KOPT-K1 (cell line): ENCODE data around the gene SPEN.
"Not testable (repeated sequence)": the region's sequence is repeated elsewhere in the genome, so short reads cannot be mapped to it uniquely, and the experiment has no call there.

Experiments
- H3K27ac ChIP-seq: fragments of 200-600 bp; sonication (generic); 2 replicates; pipeline ENCODE4 v1.5.1; 2016; ENCODE audit warnings: antibody characterized with exemption, mild to moderate bottlenecking, low read depth, low read length; ENCODE audit not compliant: poor library complexity, severe bottlenecking
- H3K36me3 ChIP-seq: fragments of 200-600 bp; sonication (generic); 2 replicates; pipeline ENCODE4 v1.5.1; 2017; ENCODE audit warnings: antibody characterized with exemption, mild to moderate bottlenecking, low read length, moderate library complexity; ENCODE audit not compliant: insufficient read depth
- H3K9me3 ChIP-seq: fragments of 200-600 bp; sonication (generic); 2 replicates; pipeline ENCODE4 v1.5.1; 2017; ENCODE audit warnings: antibody characterized with exemption, low read length, mild to moderate bottlenecking; ENCODE audit not compliant: insufficient read depth, poor library complexity, severe bottlenecking

Gene SPEN

GRCh38 chr1:15827567-15827966, 19.9 kb upstream of the SPEN start:
- H3K36me3 ChIP-seq, H3K27ac ChIP-seq, H3K9me3 ChIP-seq: not testable (repeated sequence)

GRCh38 chr1:15828931-15829330, 18.6 kb upstream of the SPEN start:
- H3K9me3 ChIP-seq, H3K36me3 ChIP-seq, H3K27ac ChIP-seq: not testable (repeated sequence)

DNA sequence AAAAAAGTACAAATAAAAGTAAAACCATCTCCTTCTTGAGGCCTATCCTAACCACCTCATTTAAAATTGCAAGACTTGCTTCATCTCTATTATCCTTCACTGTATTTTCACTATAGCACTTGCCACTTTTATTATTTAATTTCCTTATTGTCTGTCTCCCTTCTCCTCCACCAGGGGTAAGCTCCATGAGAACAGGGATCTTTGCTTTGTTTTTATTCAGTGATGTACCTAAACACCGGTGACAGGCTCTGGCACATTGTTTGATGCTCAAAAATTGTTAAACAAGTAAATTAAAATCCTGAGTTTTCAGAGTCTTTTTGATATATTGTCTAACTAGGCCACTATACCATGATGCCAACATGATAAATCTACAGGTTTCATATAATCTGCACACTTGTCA, 17.2 kb upstream of the SPEN start:
- Histone ChIP-seq H3K36me3 (no peaks in the 10 kb centered on the region), H3K27ac (no peak overlapping the region)

GRCh38 chr1:15833069-15833679, 14.3 kb upstream of the SPEN start:
- Histone ChIP-seq H3K27ac (peak overlapping the region; percentile 98), H3K9me3 (no peaks in the 10 kb centered on the region), H3K36me3 (no peaks in the 10 kb centered on the region)

More for the DNA sequence above, 17.2 kb upstream of the SPEN start:
- no peaks in the 10 kb centered on the region for H3K9me3 ChIP-seq

DNA sequence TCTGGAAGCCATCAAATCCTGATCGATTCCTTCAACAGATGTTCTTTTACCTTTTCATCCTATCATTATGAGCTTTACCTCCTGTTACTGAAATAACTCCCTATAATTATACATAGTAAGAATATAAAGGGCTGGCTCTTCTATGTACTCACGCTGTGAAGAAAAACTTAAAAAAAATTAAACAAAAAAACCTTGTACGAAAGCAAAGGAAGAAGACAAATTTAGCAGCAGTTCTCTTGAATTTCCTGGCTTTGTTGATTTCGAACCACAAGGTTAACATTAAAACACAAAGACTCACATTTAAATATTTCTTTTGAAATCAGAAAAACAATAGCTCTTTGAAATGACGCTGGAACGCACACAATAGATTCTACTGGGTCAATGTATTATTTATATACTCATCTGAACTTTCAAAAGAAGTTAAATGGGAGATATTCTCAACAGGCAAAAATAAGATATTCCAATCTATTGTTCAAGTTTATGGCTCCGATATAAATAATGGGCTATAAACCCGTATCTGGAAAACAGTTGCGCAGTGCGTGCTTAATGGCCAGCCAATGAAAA, 13.6 kb upstream of the SPEN start:
- peak overlapping the region; percentile 98 for H3K27ac ChIP-seq
- H3K9me3 ChIP-seq: no peaks in the 10 kb centered on the region
- H3K36me3 ChIP-seq: no peaks in the 10 kb centered on the region

DNA sequence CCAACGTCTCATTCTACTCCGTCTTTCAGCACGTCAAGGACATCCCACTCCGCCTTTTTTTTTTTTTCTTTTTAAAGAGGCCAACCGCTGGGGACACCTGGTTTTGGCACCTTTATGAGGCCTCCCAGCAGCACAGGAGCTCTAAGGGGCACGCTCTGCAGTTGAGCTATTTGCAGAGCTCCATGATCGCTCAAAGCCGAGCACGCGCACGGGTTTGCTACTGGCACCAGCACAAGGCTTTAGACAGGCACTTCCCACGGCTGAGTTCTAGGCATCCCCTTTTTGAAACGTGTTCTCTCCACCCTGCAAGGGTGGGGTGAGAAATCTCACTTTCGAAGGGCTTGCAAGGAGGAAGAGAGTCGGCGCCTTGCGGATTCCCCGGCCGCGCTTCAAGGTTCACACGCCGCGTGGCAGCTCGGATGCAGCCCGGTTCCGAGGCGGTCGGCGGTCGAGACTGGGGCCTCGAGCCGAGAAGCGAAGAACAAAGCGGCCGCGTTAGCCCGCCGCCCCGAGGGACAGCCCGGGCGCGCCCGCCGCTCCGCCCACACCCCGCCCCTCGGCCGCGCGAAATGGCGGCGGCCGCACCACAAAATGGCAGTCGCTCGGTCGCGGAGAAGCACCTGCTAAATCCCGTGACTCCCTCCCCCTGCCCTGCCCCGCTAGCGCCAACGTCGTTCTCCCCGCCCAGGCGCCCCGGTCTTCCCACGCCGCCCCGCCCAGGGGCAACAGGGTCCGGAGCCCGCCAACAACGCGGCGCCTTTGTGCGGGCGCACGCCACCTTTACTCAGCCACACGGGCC, 12.9 kb upstream of the SPEN start:
- Histone ChIP-seq H3K27ac (peak overlapping the region; percentile 98), H3K9me3 (no peaks in the 10 kb centered on the region), H3K36me3 (no peaks in the 10 kb centered on the region)

- peak overlapping the region; percentile 98 for H3K27ac ChIP-seq
- no peaks in the 10 kb centered on the region for H3K36me3 ChIP-seq
- no peaks in the 10 kb centered on the region for H3K9me3 ChIP-seq
Measured at GRCh38 chr1:15835205-15835740, 12.2 kb upstream of the SPEN start.

GRCh38 chr1:15835741-15836510, 11.6 kb upstream of the SPEN start:
- Histone ChIP-seq H3K36me3 (no peaks in the 10 kb centered on the region), H3K27ac (peak overlapping the region; percentile 98), H3K9me3 (no peaks in the 10 kb centered on the region)

- H3K27ac ChIP-seq: peak overlapping the region; percentile 98
- H3K36me3 ChIP-seq, H3K9me3 ChIP-seq: not testable (repeated sequence)
Measured at GRCh38 chr1:15836511-15836771, 11.1 kb upstream of the SPEN start.

DNA sequence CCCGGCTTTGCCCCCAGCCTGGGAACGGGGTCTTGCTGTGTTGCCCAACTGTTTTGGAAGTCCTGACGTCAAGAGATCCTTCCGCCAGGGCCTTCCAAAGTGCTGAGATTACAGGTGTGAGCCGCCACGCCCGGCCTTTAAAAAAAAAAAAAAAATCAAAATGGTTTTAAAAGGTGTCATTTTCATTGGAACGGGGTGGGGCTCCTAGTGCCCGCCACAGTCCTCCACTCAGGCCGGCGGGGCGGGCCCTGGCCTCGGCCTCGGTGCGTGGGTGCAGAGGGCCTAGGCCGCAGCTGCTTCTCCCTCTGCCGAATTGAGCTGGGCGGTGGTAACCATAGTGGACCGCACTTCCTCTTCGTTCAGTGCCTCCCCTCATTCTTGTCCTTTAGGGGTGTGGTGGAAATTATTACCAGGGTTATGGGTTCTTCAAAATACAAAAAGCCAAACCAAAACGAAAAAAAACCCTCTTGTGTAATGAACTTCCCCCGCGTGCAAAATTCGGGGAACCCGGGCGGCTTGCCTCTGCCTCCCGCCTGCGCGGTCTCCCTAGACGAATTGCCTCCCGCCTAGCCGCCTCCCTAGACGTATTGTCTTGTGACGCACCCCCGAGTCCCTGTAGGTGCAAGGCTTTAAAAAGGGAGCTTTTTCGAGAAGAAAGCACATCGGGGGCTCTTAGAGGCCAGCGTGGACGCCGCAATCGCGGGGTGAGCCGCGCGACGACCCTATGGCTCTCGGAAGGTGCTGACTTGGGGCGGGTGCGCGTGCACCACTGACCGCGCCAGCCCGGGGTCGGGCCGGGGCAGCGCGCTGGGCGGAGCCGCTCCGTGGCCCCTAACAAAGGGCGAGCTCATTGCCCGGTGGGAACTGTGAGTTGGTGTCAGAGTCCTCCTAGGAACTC, 10.5 kb upstream of the SPEN start:
- Histone ChIP-seq H3K9me3 (no peaks in the 10 kb centered on the region), H3K27ac (peak overlapping the region; percentile 98), H3K36me3 (no peaks in the 10 kb centered on the region)

- H3K9me3 ChIP-seq: no peaks in the 10 kb centered on the region
- H3K27ac ChIP-seq: no peak overlapping the region
Measured at GRCh38 chr1:15837931-15838330, 9.6 kb upstream of the SPEN start.

GRCh38 chr1:15838721-15839120, 8.8 kb upstream of the SPEN start:
- Histone ChIP-seq H3K27ac (no peak overlapping the region), H3K36me3 (no peaks in the 10 kb centered on the region), H3K9me3 (no peaks in the 10 kb centered on the region)

More at GRCh38 chr1:15837931-15838330, 9.6 kb upstream of the SPEN start:
- no peaks in the 10 kb centered on the region for H3K36me3 ChIP-seq

- Histone ChIP-seq H3K9me3 (no peaks in the 10 kb centered on the region), H3K36me3 (no peaks in the 10 kb centered on the region), H3K27ac (no peak overlapping the region)
Measured at GRCh38 chr1:15843826-15844572, 3.5 kb upstream of the SPEN start.

DNA sequence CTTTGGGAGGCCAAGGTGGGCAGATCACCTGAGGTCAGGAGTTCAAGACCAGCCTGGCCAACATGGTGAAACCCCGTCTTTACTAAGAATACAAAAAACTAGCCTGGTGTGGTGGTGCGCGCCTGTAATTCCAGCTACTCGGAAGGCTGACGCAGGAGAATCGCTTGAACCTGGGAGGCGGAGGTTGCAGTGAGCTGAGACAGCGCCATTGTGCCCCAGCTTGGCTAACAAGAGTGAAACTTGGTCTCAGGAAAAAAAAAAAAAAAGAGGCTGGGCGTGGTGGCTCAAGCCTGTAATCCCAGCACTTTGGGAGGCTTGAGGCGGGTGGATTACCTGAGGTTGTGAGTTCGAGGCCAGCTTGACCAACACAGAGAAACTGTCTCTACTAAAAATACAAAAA, 1.5 kb upstream of the SPEN start:
- not testable (repeated sequence) for H3K36me3 ChIP-seq, H3K9me3 ChIP-seq
- H3K27ac ChIP-seq: peak overlapping the region; percentile 82
